ENCODE results near the gene KDM5C. TPM values are rescaled to one million over a fixed set of nuclear protein-coding genes. Genes with fewer than 3 reads are reported as not detected.

KDM5C gene
- total and polyA plus RNA-seq, 2 of the 4 experiments (the other 2 are of a cell fraction), result 75.4 to 84.6 TPM

DNA sequence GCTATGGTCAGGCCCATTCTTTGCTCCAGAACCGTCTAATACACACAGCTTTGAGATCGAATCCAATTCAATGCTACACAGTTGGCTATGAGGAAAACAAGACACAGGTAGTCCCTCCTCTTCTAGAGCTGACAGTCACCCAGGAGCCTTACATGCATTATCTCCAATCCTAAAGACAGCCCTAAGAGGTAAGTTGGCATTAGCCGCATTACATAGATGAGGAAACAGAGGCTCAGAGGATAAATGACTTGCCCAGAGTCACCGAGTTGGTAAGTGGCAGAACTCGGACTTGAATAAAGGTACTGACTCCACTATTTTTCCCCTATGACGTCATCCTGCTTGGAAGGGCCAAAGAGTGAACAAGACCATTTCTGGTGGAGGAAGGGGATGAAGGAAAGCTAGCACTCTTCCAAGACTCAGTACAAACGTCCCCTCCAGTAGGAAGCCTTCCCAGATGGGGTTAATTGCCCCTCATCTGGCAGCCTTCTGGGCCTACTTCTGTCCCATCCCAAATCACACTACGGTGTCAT lies 47.9 kb upstream of the KDM5C start:
- no peak overlapping the region for H3K9ac ChIP-seq (ENCODE audit: low read depth, low read length)
- no peaks in the 10 kb centered on the region for H3K9me1 ChIP-seq (ENCODE audit: insufficient read depth, low read length)
- in situ Hi-C loops (cut with MboI; ENCODE audit: low sequenced_read_pairs) (no loop called here), dilution Hi-C loops (cut with HindIII; ENCODE audit: low sequenced_read_pairs, unreplicated experiment) (no loop called here), intact Hi-C loops (cut with micrococcal nuclease) (no loop called here)
- no peaks in the 10 kb centered on the region; the same call in 1 of the 2 replicates for H3K36me3 ChIP-seq (ENCODE audit: control insufficient read depth, insufficient read depth, low read length)
- H4K91ac ChIP-seq (ENCODE audit: insufficient read depth, low read depth, low read length), result no peak overlapping the region
- H2AK9ac ChIP-seq (replicated peaks; ENCODE audit: low read depth, low read length, poor library complexity), result no peak overlapping the region
- no peak for DNase-seq
- no peak overlapping the region for H3K4ac ChIP-seq (ENCODE audit: low read depth, low read length)
- ChIA-PET CTCF (no interaction called here), POLR2A (ENCODE audit: unreplicated experiment) (no interaction called here)
- ATAC-seq (ENCODE audit: low read depth), result no peak
- no peak overlapping the region for H2AFZ ChIP-seq (replicated peaks; ENCODE audit: low read length, poor library complexity)
- H2BK5ac ChIP-seq (ENCODE audit: low read depth, low read length, poor library complexity, severe bottlenecking), result no peak overlapping the region
- no peak overlapping the region for H2BK15ac ChIP-seq (ENCODE audit: low read depth, low read length)
- H4K8ac ChIP-seq (ENCODE audit: low read depth in 2 of 2, low read length in 2 of 2), result no peak overlapping the region
- H4K20me1 ChIP-seq (ENCODE audit: insufficient read depth, low read length), result no peaks in the 10 kb centered on the region
- H3K79me1 ChIP-seq (ENCODE audit: low read depth in 1 of 2, low read length in 2 of 2), result no peaks in the 10 kb centered on the region
- no peak overlapping the region for H2BK120ac ChIP-seq (ENCODE audit: low read depth, low read length)
- no peak overlapping the region for H3K56ac ChIP-seq (ENCODE audit: extremely low read depth, insufficient read depth, low read length)
- no peak overlapping the region for H3K4me2 ChIP-seq (ENCODE audit: low read depth, low read length)
- no peaks in the 10 kb centered on the region for H3K4me1 ChIP-seq (ENCODE audit: control insufficient read depth, insufficient read depth, low read length)
- no peak overlapping the region for H3K18ac ChIP-seq (ENCODE audit: low read depth, low read length)
- H2AK5ac ChIP-seq (ENCODE audit: low read depth, low read length), result no peak overlapping the region
- H3K14ac ChIP-seq (replicated peaks; ENCODE audit: low read depth, low read length), result no peak overlapping the region
- no peaks in the 10 kb centered on the region for H3K9me3 ChIP-seq (ENCODE audit: control insufficient read depth, insufficient read depth, low read length)
- H4K5ac ChIP-seq (ENCODE audit: low read depth, low read length), result no peak overlapping the region
- WGBS, 2 experiments (ENCODE audit: extremely low coverage in 2 of 2, insufficient read length in 1 of 2), result 17% methylated on average over 1 of the region's 8 CpGs; no CpG with 5 or more reads in 1 of the 2 experiments
- BruUV-seq (replicated peaks), result no TSS peak
- no peak overlapping the region for H3K23ac ChIP-seq (ENCODE audit: low read depth, low read length)
- peaks cover 27% of the 10 kb centered on the region for H3K27me3 ChIP-seq (ENCODE audit: control insufficient read depth, insufficient read depth, low read length)
- TF ChIP-seq POLR2A (IDR thresholded peaks at IDR 0.05; ENCODE audit: low read depth, low read length) (no peak), SMC3 (IDR thresholded peaks at IDR 0.05; ENCODE audit: low read depth, low read length) (no peak), CHD1 (IDR thresholded peaks at IDR 0.05; ENCODE audit: low read depth, low read length) (no peak)
- no peak overlapping the region for H3K27ac ChIP-seq (ENCODE audit: insufficient read depth, low read length)
- no peak overlapping the region for H3K4me3 ChIP-seq (ENCODE audit: insufficient read depth, low read depth, low read length)
- no peak overlapping the region for H2BK20ac ChIP-seq (ENCODE audit: low read depth, low read length)
